Neural crest cell (in vitro differentiated cells): Measurements from ENCODE around the gene EYS. TPM values are rescaled to one million over a fixed set of nuclear protein-coding genes. Genes with fewer than 3 reads are reported as not detected.
"Not testable (repeated sequence)": the region's sequence is repeated elsewhere in the genome, so short reads cannot be mapped to it uniquely, and the experiment has no call there.

ENCODE experiments used
- DNase-seq: peaks from one replicate; pipeline ENCODE4 v3.0.0; 2021; ENCODE audit warnings: low read depth, mixed read lengths, low spot score
- H3K27ac Mint-ChIP-seq: one replicate; pipeline ENCODE4 v1.8.0; 2021; ENCODE audit warnings: mild to moderate bottlenecking, mixed read lengths; ENCODE audit not compliant: unreplicated experiment
- H3K27me3 Mint-ChIP-seq: 2 replicates; pipeline ENCODE4 v1.8.0; 2021; ENCODE audit warnings: low read depth, mild to moderate bottlenecking, mixed read lengths
- H3K36me3 Mint-ChIP-seq: 2 replicates; pipeline ENCODE4 v1.8.0; 2021; ENCODE audit warnings: low read depth, mild to moderate bottlenecking, mixed read lengths
- H3K4me1 Mint-ChIP-seq: 2 replicates; pipeline ENCODE4 v1.8.0; 2021; ENCODE audit warnings: mixed read lengths
- H3K4me3 Mint-ChIP-seq: one replicate; pipeline ENCODE4 v1.8.0; 2021; ENCODE audit warnings: mild to moderate bottlenecking, mixed read lengths
- H3K9me3 Mint-ChIP-seq: 2 replicates; pipeline ENCODE4 v1.8.0; 2021; ENCODE audit warnings: mixed read lengths
- CTCF ChIP-seq: fragments of 200-600 bp; sonication (generic); conservative IDR thresholded peaks from 2 replicates; pipeline ENCODE4 v1.5.0; 2021; ENCODE audit warnings: antibody characterized with exemption, mild to moderate bottlenecking
- total RNA-seq: library from RNA; stranded (reverse); gene quantifications from 2 replicates; pipeline ENCODE4 v1.2.1, GENCODE V29; 2021

EYS gene
- total RNA-seq, 1 donor from 2014 or later = 0.40 TPM

GRCh38 chr6:63764318-63764916 lies 1942.6 kb downstream of the EYS start:
- Mint-ChIP-seq H3K9me3 (peaks cover 2% of the 10 kb centered on the region), H3K36me3 (peaks cover 2% of the 10 kb centered on the region), H3K4me1 (no peaks in the 10 kb centered on the region), H3K4me3 (no peak overlapping the region), H3K27me3 (peaks cover 6% of the 10 kb centered on the region), H3K27ac (no peak overlapping the region)
- TF ChIP-seq CTCF = peak; percentile 84
- DNase-seq = no peak

GRCh38 chr6:63760199-63760598 lies 1946.8 kb downstream of the EYS start:
- Mint-ChIP-seq H3K9me3 (peaks cover 3% of the 10 kb centered on the region), H3K36me3 (peaks cover 8% of the 10 kb centered on the region), H3K4me3 (no peak overlapping the region), H3K27me3 (peaks cover 6% of the 10 kb centered on the region), H3K4me1 (no peaks in the 10 kb centered on the region), H3K27ac (no peak overlapping the region)
- DNase-seq = no peak
- no peak for TF ChIP-seq CTCF

- H3K9me3 Mint-ChIP-seq = peaks cover 5% of the 10 kb centered on the region
- no peak overlapping the region for H3K4me3 Mint-ChIP-seq
- H3K27ac Mint-ChIP-seq = no peak overlapping the region
- no peak for TF ChIP-seq CTCF
- no peaks in the 10 kb centered on the region for H3K4me1 Mint-ChIP-seq
- no peak for DNase-seq
- peaks cover 6% of the 10 kb centered on the region for H3K27me3 Mint-ChIP-seq
- H3K36me3 Mint-ChIP-seq = peaks cover 8% of the 10 kb centered on the region
These were observed 1947.4 kb downstream of the EYS start for GRCh38 chr6:63759605-63760105.

GRCh38 chr6:63757826-63758225 lies 1949.2 kb downstream of the EYS start:
- TF ChIP-seq CTCF = no peak

GRCh38 chr6:63757275-63757674 lies 1949.8 kb downstream of the EYS start:
- H3K4me3 Mint-ChIP-seq, DNase-seq, H3K4me1 Mint-ChIP-seq, H3K9me3 Mint-ChIP-seq, H3K27me3 Mint-ChIP-seq, H3K36me3 Mint-ChIP-seq, H3K27ac Mint-ChIP-seq: not testable (repeated sequence)

More at GRCh38 chr6:63757826-63758225, 1949.2 kb downstream of the EYS start:
- no peaks in the 10 kb centered on the region for H3K4me1 Mint-ChIP-seq
- no peaks in the 10 kb centered on the region for H3K27me3 Mint-ChIP-seq
- no peak overlapping the region for H3K4me3 Mint-ChIP-seq
- H3K27ac Mint-ChIP-seq = no peak overlapping the region
- peaks cover 8% of the 10 kb centered on the region for H3K36me3 Mint-ChIP-seq
- DNase-seq = no peak
- H3K9me3 Mint-ChIP-seq = peaks cover 5% of the 10 kb centered on the region

- Mint-ChIP-seq H3K4me1 (no peaks in the 10 kb centered on the region), H3K9me3 (peaks cover 7% of the 10 kb centered on the region), H3K27me3 (no peaks in the 10 kb centered on the region), H3K36me3 (peaks cover under 1% of the 10 kb centered on the region), H3K4me3 (no peak overlapping the region), H3K27ac (no peak overlapping the region)
- TF ChIP-seq CTCF = no peak
- DNase-seq = no peak
These were observed 1956.6 kb downstream of the EYS start for GRCh38 chr6:63750400-63750799.
